Mesenchymal stem cell (in vitro differentiated cells and primary cell): ENCODE results near the gene ARFGAP3.

Source experiments
- DNase-seq: peaks from one replicate; pipeline ENCODE4 v3.0.0-alpha.2; 2013
- H2AFZ ChIP-seq: one replicate; pipeline ENCODE4 v1.6.1; 2013; ENCODE audit warnings: low read depth, mild to moderate bottlenecking, control low read depth, inconsistent platforms, low read length, moderate library complexity
- H2AK5ac ChIP-seq: 2 replicates; pipeline ENCODE4 v1.6.1; 2013; ENCODE audit warnings: low read length, moderate library complexity, mild to moderate bottlenecking, inconsistent platforms; ENCODE audit not compliant: severe bottlenecking
- H2BK120ac ChIP-seq: one replicate; pipeline ENCODE4 v1.6.1; 2013; ENCODE audit warnings: low read depth, mild to moderate bottlenecking, inconsistent platforms, low read length, moderate library complexity
- H2BK12ac ChIP-seq, 2 experiments: one replicate each; pipeline ENCODE4 v1.6.1; 2013; ENCODE audit warnings: inconsistent platforms in 2 of 2, low read length in 2 of 2, mild to moderate bottlenecking in 2 of 2, moderate library complexity in 2 of 2, control low read depth in 1 of 2
- H2BK15ac ChIP-seq: one replicate; pipeline ENCODE4 v1.6.1; 2013; ENCODE audit warnings: mild to moderate bottlenecking, low read depth, inconsistent platforms; ENCODE audit not compliant: poor library complexity, severe bottlenecking
- H2BK5ac ChIP-seq: 2 replicates; pipeline ENCODE4 v1.6.1; 2013; ENCODE audit warnings: low read depth, mild to moderate bottlenecking, low read length, control low read depth, inconsistent platforms; ENCODE audit not compliant: poor library complexity, severe bottlenecking
- H3K14ac ChIP-seq, 2 experiments: one replicate each; pipeline ENCODE4 v1.6.1; 2013; ENCODE audit warnings: inconsistent platforms in 2 of 2, low read length in 2 of 2, control low read depth in 1 of 2, mild to moderate bottlenecking in 1 of 2, moderate library complexity in 1 of 2
- H3K18ac ChIP-seq, 2 experiments: one replicate each; pipeline ENCODE4 v1.6.1; 2013; ENCODE audit warnings: inconsistent platforms in 2 of 2, low read length in 2 of 2, control low read depth in 1 of 2, low read depth in 1 of 2, mild to moderate bottlenecking in 1 of 2
- H3K23ac ChIP-seq, 2 experiments: one replicate each; pipeline ENCODE4 v1.6.1; 2013; ENCODE audit warnings: inconsistent platforms in 2 of 2, low read length in 2 of 2, mild to moderate bottlenecking in 2 of 2, moderate library complexity in 2 of 2, control low read depth in 1 of 2
- H3K27ac ChIP-seq: 2 replicates; pipeline ENCODE4 v1.5.1; 2013; ENCODE audit warnings: mild to moderate bottlenecking, moderate library complexity, low read length, control low read depth, inconsistent platforms; ENCODE audit not compliant: poor library complexity, severe bottlenecking
- H3K27me3 ChIP-seq, 2 experiments: 2 replicates each; pipeline versions ENCODE4 v1.6.1 to v1.7.0; 2013; ENCODE audit warnings: low read length in 2 of 2, mild to moderate bottlenecking in 2 of 2, moderate library complexity in 2 of 2, control low read depth in 1 of 2, inconsistent platforms in 1 of 2; ENCODE audit not compliant: control insufficient read depth in 1 of 2, insufficient read depth in 1 of 2
- H3K36me3 ChIP-seq, 2 experiments: 2 replicates each; pipeline versions ENCODE4 v1.6.1 to v1.7.0; 2013; ENCODE audit warnings: low read length in 2 of 2, control low read depth in 1 of 2, inconsistent platforms in 1 of 2, low read depth in 1 of 2, mild to moderate bottlenecking in 1 of 2; ENCODE audit not compliant: insufficient read depth in 2 of 2, control insufficient read depth in 1 of 2
- H3K4ac ChIP-seq, 2 experiments: one replicate each; pipeline ENCODE4 v1.6.1; 2013; ENCODE audit warnings: inconsistent platforms in 2 of 2, low read length in 2 of 2, mild to moderate bottlenecking in 2 of 2, moderate library complexity in 2 of 2, control low read depth in 1 of 2, low read depth in 1 of 2
- H3K4me1 ChIP-seq: 2 replicates; pipeline ENCODE4 v1.6.1; 2013; ENCODE audit warnings: low read depth, low read length, control low read depth; ENCODE audit not compliant: control insufficient read depth, insufficient read depth
- H3K4me2 ChIP-seq: 2 replicates; pipeline ENCODE4 v1.6.1; 2013; ENCODE audit warnings: low read length, mild to moderate bottlenecking, inconsistent platforms; ENCODE audit not compliant: poor library complexity, severe bottlenecking
- H3K4me3 ChIP-seq, 2 experiments: 2 replicates each; pipeline versions ENCODE4 v1.5.1 to v1.7.0; 2013; ENCODE audit warnings: low read length in 2 of 2, mild to moderate bottlenecking in 2 of 2, control low read depth in 1 of 2, low read depth in 1 of 2; ENCODE audit not compliant: insufficient read depth in 1 of 2
- H3K79me1 ChIP-seq: replicated peaks from 2 replicates; pipeline ENCODE4 v1.6.1; 2013; ENCODE audit warnings: mild to moderate bottlenecking, control low read depth, low read length, inconsistent platforms; ENCODE audit not compliant: poor library complexity, severe bottlenecking
- H3K9ac ChIP-seq: 2 replicates; pipeline ENCODE4 v1.7.0; 2013; ENCODE audit warnings: mild to moderate bottlenecking, low read length, moderate library complexity
- H3K9me3 ChIP-seq: 2 replicates; pipeline ENCODE4 v1.7.0; 2013; ENCODE audit warnings: mild to moderate bottlenecking, low read length; ENCODE audit not compliant: control insufficient read depth
- H4K8ac ChIP-seq: one replicate; pipeline ENCODE4 v1.6.1; 2013; ENCODE audit warnings: inconsistent platforms, mild to moderate bottlenecking, low read length, moderate library complexity
- H4K91ac ChIP-seq: one replicate; pipeline ENCODE4 v1.6.1; 2013; ENCODE audit warnings: mild to moderate bottlenecking, low read length, inconsistent platforms
- WGBS: methylation state at CpG from one replicate; pipeline ENCODE4 v1.1.7; 2013; ENCODE audit warnings: mixed read lengths; 5-methylcytosine and 5-hydroxymethylcytosine counted together

ARFGAP3 gene

DNA sequence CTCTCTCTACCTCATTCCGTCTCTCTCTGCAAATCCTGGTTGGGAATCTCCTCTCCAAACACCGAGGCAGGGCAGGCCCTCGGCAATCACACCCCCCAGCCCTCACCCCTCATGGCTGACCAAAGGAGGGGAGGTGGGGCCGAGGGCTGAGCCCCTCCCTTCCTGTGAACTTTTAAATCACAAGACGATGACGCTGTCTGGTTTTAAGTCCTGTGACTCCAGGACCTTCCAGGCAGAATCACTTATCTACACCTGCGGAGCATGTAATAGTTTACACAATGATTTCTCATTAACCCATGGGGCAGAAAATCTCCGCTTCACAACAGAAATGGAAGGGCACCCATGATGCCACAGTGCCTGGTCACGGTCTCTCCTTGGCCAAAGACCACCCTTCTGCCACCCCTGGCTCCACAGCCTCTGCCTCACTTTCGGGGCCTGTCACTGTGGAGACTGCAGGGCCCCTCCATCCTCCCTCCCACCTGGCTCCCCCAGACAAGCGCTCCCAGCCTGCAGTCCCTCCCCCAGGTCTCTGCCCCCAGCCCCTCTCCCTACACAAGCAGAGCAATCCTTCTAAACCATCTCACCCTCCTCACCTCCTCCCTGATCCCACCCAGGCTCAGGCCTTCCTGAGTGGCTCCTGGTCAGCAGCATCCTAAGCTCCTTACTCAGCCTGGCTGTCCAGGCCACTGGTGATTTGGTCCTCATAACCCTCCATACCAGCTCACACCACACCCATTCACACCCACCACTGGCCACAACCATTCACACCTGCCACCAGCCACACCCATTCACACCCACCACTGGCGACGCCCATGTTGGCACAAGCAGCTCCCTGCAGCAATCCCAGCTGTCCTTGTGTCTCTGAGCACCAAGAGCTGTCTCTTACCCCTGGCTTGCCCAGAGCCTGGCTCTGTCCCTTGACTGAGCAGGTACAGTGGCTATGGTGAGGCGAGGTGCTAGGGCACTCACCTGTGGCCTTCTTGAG is 30.7 kb upstream of the ARFGAP3 start:
- 94% methylated on average over 13 of the region's 14 CpGs for WGBS
- no peak overlapping the region for H4K91ac ChIP-seq

DNA sequence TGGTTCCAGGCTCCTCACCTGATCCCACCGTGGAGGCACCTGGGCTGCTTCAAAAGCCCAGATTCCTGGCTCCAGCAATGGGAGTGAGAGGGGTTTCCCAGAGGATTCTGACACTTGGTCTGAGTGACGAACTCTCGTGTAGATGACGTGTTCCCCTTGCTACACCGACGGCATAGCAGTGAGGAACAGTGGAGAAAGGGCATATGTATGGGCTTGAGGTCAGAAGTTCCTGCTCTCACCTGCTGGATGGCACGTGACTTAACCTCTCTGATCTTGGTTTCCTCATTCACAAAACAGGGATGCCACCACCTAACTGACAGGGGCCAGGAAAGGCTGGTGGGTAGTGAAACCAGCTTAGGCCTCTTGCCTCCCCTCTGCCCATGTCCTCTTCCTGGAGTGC is 30.0 kb upstream of the ARFGAP3 start:
- H3K9ac ChIP-seq, result no peak overlapping the region
- H3K79me1 ChIP-seq, result peaks cover 38% of the 10 kb centered on the region
- no peak overlapping the region for H2AK5ac ChIP-seq
- H2BK15ac ChIP-seq, result no peak overlapping the region
- no peak overlapping the region for H2AFZ ChIP-seq
- no peak overlapping the region for H3K4ac ChIP-seq
- H3K27ac ChIP-seq, result no peak overlapping the region
- no peak overlapping the region for H4K8ac ChIP-seq
- 95% methylated on average over 7 of the region's 7 CpGs for WGBS
- H3K14ac ChIP-seq, result no peak overlapping the region
- H3K4me2 ChIP-seq, result no peak overlapping the region
- no peak overlapping the region for H3K23ac ChIP-seq
- no peak overlapping the region for H3K18ac ChIP-seq
- H3K4me1 ChIP-seq, result peaks cover 29% of the 10 kb centered on the region
- no peak for DNase-seq
- H3K36me3 ChIP-seq, result peaks cover 76 to 79% of the 10 kb centered on the region in 2 experiments
- no peak overlapping the region for H2BK5ac ChIP-seq
- H3K4me3 ChIP-seq, result no peak overlapping the region
- H2BK12ac ChIP-seq, result no peak overlapping the region
- no peaks in the 10 kb centered on the region for H3K9me3 ChIP-seq
- H2BK120ac ChIP-seq, result no peak overlapping the region
- no peaks in the 10 kb centered on the region for H3K27me3 ChIP-seq
- H4K91ac ChIP-seq, result no peak overlapping the region

More for the DNA sequence above, 30.7 kb upstream of the ARFGAP3 start:
- Histone ChIP-seq H3K9ac (no peak overlapping the region), H3K18ac (no peak overlapping the region), H2BK12ac (no peak overlapping the region), H3K36me3 (peaks cover 76 to 78% of the 10 kb centered on the region in 2 experiments), H3K27ac (no peak overlapping the region), H3K4me2 (no peak overlapping the region), H3K9me3 (no peaks in the 10 kb centered on the region), H3K27me3 (no peaks in the 10 kb centered on the region), H3K23ac (no peak overlapping the region), H2BK120ac (no peak overlapping the region), H4K8ac (no peak overlapping the region), H3K14ac (no peak overlapping the region), H3K79me1 (peaks cover 44% of the 10 kb centered on the region), H2AK5ac (no peak overlapping the region), H3K4me3 (no peak overlapping the region), H3K4me1 (peaks cover 25% of the 10 kb centered on the region), H2BK15ac (no peak overlapping the region), H2BK5ac (no peak overlapping the region), H2AFZ (no peak overlapping the region), H3K4ac (no peak overlapping the region)
- no peak for DNase-seq

DNA sequence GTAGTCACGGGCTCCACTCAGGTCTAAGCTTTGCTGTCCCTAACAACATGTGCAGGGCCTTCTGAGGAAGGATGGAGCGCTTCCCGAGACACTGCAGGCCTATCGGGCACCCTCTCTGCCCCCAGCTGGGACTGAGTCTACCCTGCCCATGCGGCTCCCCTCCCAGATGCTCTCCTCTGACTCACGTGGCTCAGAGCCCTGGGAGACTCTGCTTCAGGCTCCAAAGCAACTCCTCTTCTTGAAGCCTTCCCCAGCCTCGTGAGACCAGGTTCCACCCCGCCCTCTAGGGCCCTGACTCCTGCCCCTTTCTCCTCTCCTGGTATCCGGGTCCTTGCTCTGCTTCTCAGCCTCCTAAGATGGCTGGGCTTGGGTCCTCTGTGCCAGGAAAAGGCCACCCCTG is 28.4 kb upstream of the ARFGAP3 start:
- H3K4me3 ChIP-seq, result no peak overlapping the region
- no peak overlapping the region for H3K9ac ChIP-seq
- no peaks in the 10 kb centered on the region for H3K9me3 ChIP-seq
- WGBS, result 88% methylated on average over 9 of the region's 9 CpGs
- no peak overlapping the region for H3K14ac ChIP-seq
- H2BK5ac ChIP-seq, result no peak overlapping the region
- H3K4me1 ChIP-seq, result peaks cover 43% of the 10 kb centered on the region
- no peak overlapping the region for H3K4me2 ChIP-seq
- no peak overlapping the region for H2AFZ ChIP-seq
- no peak overlapping the region for H3K23ac ChIP-seq
- H3K18ac ChIP-seq, result no peak overlapping the region
- no peak overlapping the region for H2AK5ac ChIP-seq
- peaks cover 31% of the 10 kb centered on the region for H3K79me1 ChIP-seq
- H3K27me3 ChIP-seq, result no peaks in the 10 kb centered on the region
- no peak overlapping the region for H4K91ac ChIP-seq
- H3K27ac ChIP-seq, result no peak overlapping the region
- H2BK12ac ChIP-seq, result no peak overlapping the region
- no peak overlapping the region for H3K4ac ChIP-seq
- no peak overlapping the region for H4K8ac ChIP-seq
- H2BK15ac ChIP-seq, result no peak overlapping the region
- H2BK120ac ChIP-seq, result no peak overlapping the region
- no peak for DNase-seq
- peaks cover 78 to 79% of the 10 kb centered on the region in 2 experiments for H3K36me3 ChIP-seq

DNA sequence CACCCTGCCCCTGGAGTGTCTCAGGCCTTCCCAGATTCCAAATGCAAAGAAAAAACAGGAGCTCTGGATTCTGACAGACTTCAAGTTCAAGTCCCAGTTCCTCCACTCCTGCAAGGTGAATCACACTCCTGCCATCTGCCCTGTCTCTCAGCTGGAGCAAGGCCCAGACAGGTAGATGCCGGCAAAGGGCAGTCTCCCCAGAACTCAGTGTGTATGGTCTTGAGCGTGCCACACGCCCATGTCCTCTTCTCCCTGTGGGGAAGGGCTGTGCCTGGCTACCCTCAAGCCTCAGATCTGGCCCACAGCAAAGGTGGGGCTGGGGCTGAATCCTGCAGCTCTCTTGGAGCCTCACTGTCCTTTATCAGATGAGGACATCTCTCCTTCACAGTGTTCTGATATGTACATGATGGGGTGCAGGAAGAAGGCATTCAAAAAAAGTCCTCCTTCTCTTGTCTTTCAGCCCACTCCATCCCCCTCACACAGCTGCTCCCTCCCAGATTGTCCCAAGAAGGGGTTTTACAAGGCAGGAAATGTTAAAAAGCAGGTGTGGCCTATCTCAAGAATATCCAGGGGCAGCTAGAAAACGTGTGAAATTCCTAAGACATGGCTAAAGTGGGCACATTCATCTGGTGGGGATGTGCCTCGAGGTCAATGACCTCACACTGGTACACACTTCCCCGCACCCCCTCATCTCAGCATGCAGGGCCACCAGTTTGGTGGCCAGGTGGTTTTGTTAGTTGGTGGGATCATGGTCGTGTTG is 27.7 kb upstream of the ARFGAP3 start:
- no peak for DNase-seq
- Histone ChIP-seq H3K4me3 (no peak overlapping the region), H2BK120ac (no peak overlapping the region), H3K27me3 (no peaks in the 10 kb centered on the region), H2AFZ (no peak overlapping the region), H3K9ac (no peak overlapping the region), H2BK5ac (no peak overlapping the region), H3K9me3 (no peaks in the 10 kb centered on the region), H4K91ac (no peak overlapping the region), H3K36me3 (peaks cover 80 to 81% of the 10 kb centered on the region in 2 experiments), H3K18ac (no peak overlapping the region), H3K4ac (no peak overlapping the region), H2AK5ac (no peak overlapping the region), H2BK12ac (no peak overlapping the region), H3K4me2 (no peak overlapping the region), H3K4me1 (peaks cover 47% of the 10 kb centered on the region), H2BK15ac (no peak overlapping the region), H3K27ac (no peak overlapping the region), H3K79me1 (peaks cover 33% of the 10 kb centered on the region), H3K14ac (no peak overlapping the region), H3K23ac (no peak overlapping the region), H4K8ac (no peak overlapping the region)
- 86% methylated on average over 6 of the region's 7 CpGs for WGBS
